Left ventricle myocardium inferior (tissue), 1 donor: ENCODE measurements around the gene PIH1D1. TPM values are rescaled to one million over a fixed set of nuclear protein-coding genes. Genes with fewer than 3 reads are reported as not detected.

Source experiments
- microRNA-seq: library from miRNA; unstranded; fragments of <30 nt; microRNA quantifications from one replicate; pipeline ENCODE4 v1.2.0, GENCODE V29; 2020
- total RNA-seq: library from RNA; stranded (reverse); fragmentation: NEBNext Ultra II Directional; extraction: Animal tissue kit (Norgen Biotek cat#: 25700); gene quantifications from one replicate; pipeline ENCODE4 v1.2.1, GENCODE V29; 2021
- donor health status: DM: no; HTN: yes; CAD: no; lungs with severe emphysema.

The PIH1D1 gene
- total RNA-seq, 1 donor from 2014 or later, result 24.7 TPM

Small RNA genes lying within 50 kb of the gene (microRNA-seq; reads per million reads assigned to microRNA genes)
- 508 reads per million, percentile 74 among the genes with 10 or more reads in this experiment for gene MIR150

Other genes with a start within 250 kb of the PIH1D1 start
- 1.1 TPM for gene SLC6A16, start 126.6 kb downstream of the PIH1D1 start, total RNA-seq
- 3.7 TPM for gene CD37, start 116.4 kb downstream of the PIH1D1 start, total RNA-seq
- gene TEAD2, start 89.4 kb downstream of the PIH1D1 start, total RNA-seq, result 44.1 TPM
- not detected for gene DKKL1, start 87.9 kb downstream of the PIH1D1 start, total RNA-seq
- gene KASH5, start 63.6 kb downstream of the PIH1D1 start, total RNA-seq, result not detected
- not detected for gene PTH2, start 28.4 kb downstream of the PIH1D1 start, total RNA-seq
- gene GFY, start 26.4 kb downstream of the PIH1D1 start, total RNA-seq, result 0.14 TPM
- 0.99 TPM for gene SLC17A7, start 10.3 kb downstream of the PIH1D1 start, total RNA-seq
- 9.6 TPM for gene ALDH16A1, start 1.4 kb upstream of the PIH1D1 start, total RNA-seq
- 3.1 TPM for gene FLT3LG, start 22.4 kb upstream of the PIH1D1 start, total RNA-seq
- gene RPL13A, start 35.8 kb upstream of the PIH1D1 start, total RNA-seq, result 1,308 TPM
- gene RPS11, start 44.6 kb upstream of the PIH1D1 start, total RNA-seq, result 998 TPM
- 80.9 TPM for gene FCGRT, start 60.8 kb upstream of the PIH1D1 start, total RNA-seq
- gene RCN3, start 76.2 kb upstream of the PIH1D1 start, total RNA-seq, result 7.5 TPM
- gene NOSIP, start 128.7 kb upstream of the PIH1D1 start, total RNA-seq, result 47.3 TPM
- gene PRRG2, start 129.5 kb upstream of the PIH1D1 start, total RNA-seq, result 0.88 TPM
- gene PRR12, start 139.4 kb upstream of the PIH1D1 start, total RNA-seq, result 15.5 TPM
- 116 TPM for gene RRAS, start 188.3 kb upstream of the PIH1D1 start, total RNA-seq
- 38.8 TPM for gene SCAF1, start 190.4 kb upstream of the PIH1D1 start, total RNA-seq
- 34.5 TPM for gene IRF3, start 214.0 kb upstream of the PIH1D1 start, total RNA-seq
- gene BCL2L12, start 214.1 kb upstream of the PIH1D1 start, total RNA-seq, result 11.4 TPM
- gene PRMT1, start 225.5 kb upstream of the PIH1D1 start, total RNA-seq, result 112 TPM
- gene ADM5, start 237.8 kb upstream of the PIH1D1 start, total RNA-seq, result 0.49 TPM
- gene CPT1C, start 239.3 kb upstream of the PIH1D1 start, total RNA-seq, result 2.5 TPM